ENCODE measurements around the gene BEND3. TPM values are rescaled to one million over a fixed set of nuclear protein-coding genes. Genes with fewer than 3 reads are reported as not detected.
"Not testable (repeated sequence)": the region's sequence is repeated elsewhere in the genome, so short reads cannot be mapped to it uniquely, and the experiment has no call there.

The BEND3 gene
- total RNA-seq (1 to 10 TPM in 6 of 7 donors, under 1 TPM in 1; 0.83 to 4.1 (median 3.0) TPM), polyA plus RNA-seq (1 to 10 TPM in 1 of 2 donors, under 1 TPM in 1; 0.61 to 1.0 TPM)
- long read RNA-seq, donor 1, partial matches to known transcripts, result 0 of 3 reads
- long read RNA-seq, donor 1, other reads (novel, unspliced or antisense), result 3 of 3 reads
- long read RNA-seq, donor 2, full-length matches to known transcripts, result 2 of 2 reads
- long read RNA-seq, donor 2, partial matches to known transcripts, result 0 of 2 reads
- long read RNA-seq, donor 2, other reads (novel, unspliced or antisense), result 0 of 2 reads
- long read RNA-seq, donor 3, full-length matches to known transcripts, result 1 of 3 reads
- long read RNA-seq, donor 3, partial matches to known transcripts, result 0 of 3 reads
- long read RNA-seq, donor 3, other reads (novel, unspliced or antisense), result 2 of 3 reads

DNA sequence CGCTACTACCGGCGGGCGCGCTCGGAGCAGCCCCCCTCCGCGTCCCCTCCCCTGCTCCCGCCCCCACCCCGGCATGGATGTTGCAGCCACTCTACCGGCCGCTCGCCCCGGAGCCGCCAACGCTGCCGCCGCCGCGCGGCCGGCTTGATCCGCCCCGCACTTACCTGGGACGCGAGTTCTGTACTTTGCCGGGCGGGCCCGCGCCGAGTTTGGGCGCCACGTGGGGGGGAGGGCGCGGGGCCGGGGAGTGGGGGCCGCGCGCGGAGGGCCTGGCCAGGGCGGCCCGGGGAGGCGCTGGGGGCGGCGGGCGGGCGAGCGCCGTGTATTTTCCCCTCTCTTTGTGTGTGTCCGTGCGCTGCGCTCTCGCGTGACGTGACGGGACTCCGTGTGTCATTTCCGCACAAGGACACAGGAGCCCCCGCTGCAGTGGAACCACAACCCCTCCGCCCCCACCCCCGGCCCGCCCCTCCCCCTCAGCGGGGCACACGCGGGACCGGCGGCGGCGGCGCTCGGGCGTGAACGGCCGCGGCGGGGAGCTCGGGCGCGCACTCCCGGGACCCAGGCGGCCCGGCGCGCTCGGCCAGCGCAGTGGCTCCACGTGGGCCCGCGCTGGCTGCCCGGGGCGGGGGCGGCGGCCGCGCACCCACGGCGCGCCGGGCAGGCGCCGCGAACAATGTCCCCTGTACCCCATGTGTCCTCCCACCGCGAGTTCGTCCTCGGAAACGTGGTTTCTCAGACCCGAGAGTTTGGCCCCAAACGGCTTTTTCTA is at the start of gene BEND3:
BEND3 (minus strand) TSS at position 590 of the 769 bp plus-strand sequence. CDS start 16,230 bp downstream, outside the sequence.
- WGBS, 3 donors, result 0% methylated on average over 6 to 109 of the region's 109 CpGs
- TF ChIP-seq POLR2A (IDR thresholded peaks at IDR 0.05) (no peak), CTCF (IDR thresholded peaks at IDR 0.05) (no peak), EP300 (IDR thresholded peaks at IDR 0.05) (no peak)
- Histone ChIP-seq H3K36me3 (no peaks in the 10 kb centered on the region), H3K27me3 (no peaks in the 10 kb centered on the region), H3K4me3 (peak within 1 kb of the TSS; percentile 62), H3K9me3 (no peaks in the 10 kb centered on the region), H3K27ac (peak within 1 kb of the TSS; percentile 72 to 73), H3K4me1 (ENCODE audit: insufficient read depth) (no peaks in the 10 kb centered on the region)
- DNase-seq, result peak; percentile 29 to 64 (median 60)
- intact Hi-C loops (cut with DNase I), result loop anchor here in 1 of 4 donors (10.0 kb wide), 1 partner anchor 90 kb away; the partner anchor contains the start of gene MTRES1

DNA sequence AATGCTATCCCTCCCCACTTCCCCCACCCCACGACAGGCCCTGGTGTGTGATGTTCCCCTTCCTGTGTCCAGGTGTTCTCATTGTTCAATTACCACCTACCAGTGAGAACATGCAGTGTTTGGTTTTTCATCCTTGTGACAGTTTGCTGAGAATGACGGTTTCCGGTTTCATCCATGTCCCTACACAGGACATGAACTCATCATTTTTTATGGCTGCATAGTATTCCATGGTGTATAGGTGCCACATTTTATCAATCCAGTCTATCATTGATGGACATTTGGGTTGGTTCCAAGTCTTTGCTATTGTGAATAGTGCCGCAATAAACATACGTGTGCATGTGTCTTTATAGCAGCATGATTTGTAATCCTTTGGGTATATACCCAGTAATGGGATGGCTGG is 49.0 kb upstream of the BEND3 start:
- H3K36me3 ChIP-seq; H3K4me3 ChIP-seq; intact Hi-C loops (cut with DNase I); H3K27me3 ChIP-seq; H3K9me3 ChIP-seq; H3K27ac ChIP-seq; H3K4me1 ChIP-seq (ENCODE audit: insufficient read depth); DNase-seq: not testable (repeated sequence)
- 95 to 98% (median 96%) methylated on average over 4 to 5 of the region's 5 CpGs for WGBS, 3 donors

- Histone ChIP-seq H3K4me1 (ENCODE audit: insufficient read depth) (no peaks in the 10 kb centered on the region), H3K27ac (no peak overlapping the region), H3K27me3 (no peaks in the 10 kb centered on the region), H3K36me3 (no peaks in the 10 kb centered on the region), H3K4me3 (no peak overlapping the region), H3K9me3 (no peaks in the 10 kb centered on the region)
- 92 to 94% (median 93%) methylated on average over 3 of the region's 3 CpGs for WGBS, 3 donors
- intact Hi-C loops (cut with DNase I), result no loop called here
- TF ChIP-seq POLR2A (IDR thresholded peaks at IDR 0.05) (no peak), EP300 (IDR thresholded peaks at IDR 0.05) (no peak)
- no peak for DNase-seq
Observed at GRCh38 chr6:107161521-107161920, 46.2 kb upstream of the BEND3 start.

DNA sequence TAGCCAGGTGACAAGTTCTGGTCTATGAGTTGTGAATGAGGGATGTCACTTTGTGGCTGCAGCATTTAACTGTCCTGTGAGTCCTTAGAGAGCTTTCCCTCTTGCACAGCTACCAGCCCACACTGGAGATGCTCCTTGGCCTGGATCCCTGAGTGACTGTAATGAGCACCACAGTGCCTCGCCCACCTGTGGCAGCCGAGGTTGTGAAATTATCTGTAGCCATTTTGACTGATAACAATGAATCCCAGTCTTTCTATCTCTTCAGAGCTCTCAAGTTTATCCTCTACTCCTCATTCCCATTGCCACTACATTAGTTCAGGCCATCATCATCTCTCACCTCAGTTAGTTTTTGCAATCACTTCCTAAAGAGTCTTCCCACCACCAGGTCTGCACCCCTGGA is 41.3 kb upstream of the BEND3 start:
- WGBS, 3 donors, result 82 to 92% (median 85%) methylated on average over 2 of the region's 2 CpGs
- intact Hi-C loops (cut with DNase I), result no loop called here
- no peak overlapping the region for H3K4me3 ChIP-seq
- no peak for DNase-seq
- H3K27ac ChIP-seq, result no peak overlapping the region
- no peaks in the 10 kb centered on the region for H3K27me3 ChIP-seq
- no peaks in the 10 kb centered on the region for H3K4me1 ChIP-seq (ENCODE audit: insufficient read depth)
- TF ChIP-seq POLR2A (IDR thresholded peaks at IDR 0.05), result no peak
- no peak for TF ChIP-seq CTCF (IDR thresholded peaks at IDR 0.05)
- TF ChIP-seq EP300 (IDR thresholded peaks at IDR 0.05), result no peak
- H3K36me3 ChIP-seq, result no peaks in the 10 kb centered on the region
- no peaks in the 10 kb centered on the region for H3K9me3 ChIP-seq

DNA sequence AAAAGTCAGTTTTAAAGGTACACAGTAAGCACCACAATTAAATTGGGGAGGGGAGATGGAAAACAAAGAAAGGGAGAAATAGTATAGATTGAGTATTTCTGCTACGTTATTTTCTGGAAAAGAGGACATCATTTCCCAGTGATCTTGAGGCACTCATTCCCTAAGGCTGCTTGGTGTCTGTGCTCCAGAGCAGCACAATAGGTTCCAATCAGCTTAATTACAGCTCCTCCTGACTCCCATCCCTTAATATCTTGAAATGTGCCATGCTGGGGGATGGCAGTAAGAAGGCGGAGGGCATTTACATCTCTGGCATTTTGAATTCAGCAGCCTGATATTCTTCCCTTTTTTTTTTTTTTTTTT is 39.5 kb upstream of the BEND3 start:
- WGBS, 3 donors, result 77 to 85% (median 80%) methylated on average over 2 of the region's 2 CpGs

More for the DNA sequence above, 39.5 kb upstream of the BEND3 start:
- TF ChIP-seq CTCF (IDR thresholded peaks at IDR 0.05) (no peak), POLR2A (IDR thresholded peaks at IDR 0.05) (no peak), EP300 (IDR thresholded peaks at IDR 0.05) (no peak)
- Histone ChIP-seq H3K4me3 (no peak overlapping the region), H3K27ac (no peak overlapping the region), H3K4me1 (ENCODE audit: insufficient read depth) (no peaks in the 10 kb centered on the region), H3K9me3 (no peaks in the 10 kb centered on the region), H3K27me3 (no peaks in the 10 kb centered on the region), H3K36me3 (no peaks in the 10 kb centered on the region)
- intact Hi-C loops (cut with DNase I), result no loop called here
- DNase-seq, result no peak

All from ovary (tissue), 10 donors.